Measurements from ENCODE around the gene EDA.

DNA sequence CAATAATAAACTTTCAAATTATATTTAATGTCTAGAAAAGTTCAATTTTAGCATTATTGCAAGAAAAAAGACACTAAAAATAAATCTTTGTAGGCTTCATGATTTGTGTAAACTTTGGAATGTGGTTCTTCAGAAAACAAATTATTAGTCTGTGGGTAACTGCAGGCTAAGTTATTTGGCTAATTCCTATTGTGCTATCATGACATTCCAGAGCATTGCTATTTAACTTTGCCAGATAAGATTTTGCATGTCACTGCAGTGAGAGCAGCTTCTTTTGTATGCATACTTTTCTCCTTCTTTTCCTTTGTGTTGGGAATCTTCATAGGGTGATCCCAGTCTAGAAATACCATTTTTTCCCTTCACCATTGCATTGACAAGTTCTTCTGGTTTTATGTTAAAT is 303.8 kb downstream of the EDA start:
- TF ChIP-seq, protein P1, sequence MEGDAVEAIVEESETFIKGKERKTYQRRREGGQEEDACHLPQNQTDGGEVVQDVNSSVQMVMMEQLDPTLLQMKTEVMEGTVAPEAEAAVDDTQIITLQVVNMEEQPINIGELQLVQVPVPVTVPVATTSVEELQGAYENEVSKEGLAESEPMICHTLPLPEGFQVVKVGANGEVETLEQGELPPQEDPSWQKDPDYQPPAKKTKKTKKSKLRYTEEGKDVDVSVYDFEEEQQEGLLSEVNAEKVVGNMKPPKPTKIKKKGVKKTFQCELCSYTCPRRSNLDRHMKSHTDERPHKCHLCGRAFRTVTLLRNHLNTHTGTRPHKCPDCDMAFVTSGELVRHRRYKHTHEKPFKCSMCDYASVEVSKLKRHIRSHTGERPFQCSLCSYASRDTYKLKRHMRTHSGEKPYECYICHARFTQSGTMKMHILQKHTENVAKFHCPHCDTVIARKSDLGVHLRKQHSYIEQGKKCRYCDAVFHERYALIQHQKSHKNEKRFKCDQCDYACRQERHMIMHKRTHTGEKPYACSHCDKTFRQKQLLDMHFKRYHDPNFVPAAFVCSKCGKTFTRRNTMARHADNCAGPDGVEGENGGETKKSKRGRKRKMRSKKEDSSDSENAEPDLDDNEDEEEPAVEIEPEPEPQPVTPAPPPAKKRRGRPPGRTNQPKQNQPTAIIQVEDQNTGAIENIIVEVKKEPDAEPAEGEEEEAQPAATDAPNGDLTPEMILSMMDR (IDR thresholded peaks at IDR 0.05) = no peak
- no peak for TF ChIP-seq EZH2 (IDR thresholded peaks at IDR 0.05; ENCODE audit: borderline replicate concordance, insufficient read depth, low read depth, low read length, poor library complexity, severe bottlenecking)
